NOMO-1 treated with DMSO at 0.1 percent for 48 hours (cell line): ENCODE results near the gene CCL22.
"Not testable (repeated sequence)": the region's sequence is repeated elsewhere in the genome, so short reads cannot be mapped to it uniquely, and the experiment has no call there.

Experiments used
- DNase-seq: peaks from one replicate; lab custom pipeline; 2025; ENCODE audit not compliant: unreplicated experiment; lab: John Stamatoyannopoulos, UW

Gene CCL22

DNA sequence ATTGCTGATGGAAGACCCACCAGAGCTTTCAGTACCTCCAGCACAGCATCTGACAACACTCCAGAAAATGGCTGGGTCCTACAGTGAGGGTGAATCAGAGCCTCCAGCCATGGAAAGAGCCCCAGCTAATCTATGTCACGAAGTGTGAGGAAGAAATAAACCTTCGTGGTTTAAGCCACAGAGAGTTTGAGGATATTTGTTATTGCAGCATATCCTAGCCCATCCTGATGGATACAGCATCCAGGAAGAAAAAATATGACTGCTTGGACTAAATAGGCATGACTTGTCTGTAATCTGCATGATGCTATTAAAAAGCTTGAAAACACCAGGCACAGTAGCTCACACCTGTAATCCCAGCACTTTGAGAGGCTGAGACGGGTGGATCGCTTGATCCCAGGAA is 32.7 kb downstream of the CCL22 start:
- DNase-seq, result no peak

DNA sequence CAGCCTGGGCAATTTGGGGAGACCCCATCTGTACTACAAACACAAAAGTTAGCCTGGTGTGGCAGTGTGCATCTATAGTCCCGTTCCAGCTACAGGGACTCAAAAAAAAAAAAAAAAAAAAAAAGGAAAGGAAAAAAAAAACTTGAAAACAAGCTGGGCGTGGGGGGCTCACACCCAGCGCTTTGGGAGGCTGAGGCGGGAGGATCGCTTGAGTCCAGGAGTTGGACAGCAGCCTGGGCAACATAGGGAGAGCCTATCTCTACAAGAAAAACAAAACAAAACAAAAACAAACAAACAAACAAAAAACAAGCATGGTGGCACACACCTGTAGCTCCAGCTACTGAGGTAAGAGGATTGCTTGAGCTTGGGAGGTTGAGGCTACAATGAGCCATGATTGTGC is 33.1 kb downstream of the CCL22 start:
- DNase-seq, result no peak

DNA sequence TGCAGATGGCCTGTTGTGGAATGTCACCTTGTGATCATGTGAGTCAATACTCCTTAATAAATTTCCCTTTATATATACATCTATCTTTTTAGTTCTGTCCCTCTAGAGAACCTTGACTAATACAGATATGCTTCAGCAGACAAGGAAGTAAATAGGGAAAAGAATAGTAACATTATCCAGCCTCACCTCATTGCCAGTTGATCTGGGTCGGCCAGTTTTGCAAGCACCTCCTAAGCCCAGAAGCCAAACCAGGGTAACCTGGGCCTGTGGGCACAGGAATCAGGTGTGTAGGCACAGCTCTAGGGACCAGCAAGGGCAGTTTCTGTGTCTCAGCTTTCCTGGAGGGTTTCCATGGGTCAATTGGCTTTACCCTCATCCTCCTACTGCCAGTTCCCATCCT is 34.1 kb downstream of the CCL22 start:
- DNase-seq, result no peak

GRCh38 chr16:57394444-57394843 is 35.9 kb downstream of the CCL22 start:
- no peak for DNase-seq

- DNase-seq, result no peak
Observed at GRCh38 chr16:57395026-57395425, 36.4 kb downstream of the CCL22 start.

GRCh38 chr16:57396786-57397185 is 38.2 kb downstream of the CCL22 start:
- no peak for DNase-seq

- DNase-seq, result not testable (repeated sequence)
Observed at GRCh38 chr16:57397493-57397892, 38.9 kb downstream of the CCL22 start.

- no peak for DNase-seq
Observed at GRCh38 chr16:57401943-57402640, 43.5 kb downstream of the CCL22 start.

- no peak for DNase-seq
Observed at GRCh38 chr16:57403965-57404817, 45.6 kb downstream of the CCL22 start, which contains the start of gene CCL17. CCL17 (plus strand) TSS chr16:57404767; CDS start chr16:57413933, 9,166 bp downstream.

GRCh38 chr16:57405097-57405496 is 46.5 kb downstream of the CCL22 start:
- no peak for DNase-seq

DNA sequence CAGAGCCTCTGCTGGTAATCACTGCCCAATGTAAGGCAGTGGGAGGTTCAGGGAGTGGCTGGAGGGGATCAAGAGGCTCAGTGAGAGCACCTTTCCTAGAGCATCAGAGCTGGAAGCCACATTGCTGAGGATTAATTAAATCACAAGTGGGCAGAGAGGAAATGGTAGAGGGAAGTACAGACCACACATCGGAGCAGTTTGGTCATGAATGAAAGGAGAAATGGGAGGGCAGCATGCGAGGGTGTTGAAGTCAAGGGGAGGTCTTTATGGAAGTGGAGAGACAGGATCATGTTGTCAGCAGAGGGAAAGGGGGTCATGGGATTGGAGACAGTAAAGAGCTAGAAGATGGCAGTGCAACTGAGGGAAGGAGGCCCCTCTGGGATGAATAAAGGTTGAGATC is 48.3 kb downstream of the CCL22 start:
- peak; percentile 65 for DNase-seq

- no peak for DNase-seq
Observed at GRCh38 chr16:57407521-57408353, 49.2 kb downstream of the CCL22 start.

DNA sequence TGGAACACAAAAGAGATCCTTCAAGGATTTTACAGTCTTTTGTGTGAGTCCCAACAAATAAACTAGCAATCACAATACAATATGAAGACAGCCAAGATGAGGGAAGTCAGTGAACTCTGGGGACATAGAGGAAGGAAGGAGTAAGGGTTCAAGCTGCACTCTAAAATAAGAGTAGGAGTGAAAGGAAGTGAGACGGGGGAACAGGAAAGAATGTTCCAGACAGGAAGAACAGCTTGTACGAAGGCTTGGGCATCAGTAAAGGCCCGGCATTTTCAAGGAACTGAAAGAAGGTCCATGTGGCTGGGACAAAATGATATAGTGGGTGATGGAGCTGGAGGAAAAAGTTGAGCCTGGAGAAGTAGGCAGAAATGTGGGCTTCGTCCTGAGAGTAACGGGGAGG is 50.5 kb downstream of the CCL22 start:
- no peak for DNase-seq

DNA sequence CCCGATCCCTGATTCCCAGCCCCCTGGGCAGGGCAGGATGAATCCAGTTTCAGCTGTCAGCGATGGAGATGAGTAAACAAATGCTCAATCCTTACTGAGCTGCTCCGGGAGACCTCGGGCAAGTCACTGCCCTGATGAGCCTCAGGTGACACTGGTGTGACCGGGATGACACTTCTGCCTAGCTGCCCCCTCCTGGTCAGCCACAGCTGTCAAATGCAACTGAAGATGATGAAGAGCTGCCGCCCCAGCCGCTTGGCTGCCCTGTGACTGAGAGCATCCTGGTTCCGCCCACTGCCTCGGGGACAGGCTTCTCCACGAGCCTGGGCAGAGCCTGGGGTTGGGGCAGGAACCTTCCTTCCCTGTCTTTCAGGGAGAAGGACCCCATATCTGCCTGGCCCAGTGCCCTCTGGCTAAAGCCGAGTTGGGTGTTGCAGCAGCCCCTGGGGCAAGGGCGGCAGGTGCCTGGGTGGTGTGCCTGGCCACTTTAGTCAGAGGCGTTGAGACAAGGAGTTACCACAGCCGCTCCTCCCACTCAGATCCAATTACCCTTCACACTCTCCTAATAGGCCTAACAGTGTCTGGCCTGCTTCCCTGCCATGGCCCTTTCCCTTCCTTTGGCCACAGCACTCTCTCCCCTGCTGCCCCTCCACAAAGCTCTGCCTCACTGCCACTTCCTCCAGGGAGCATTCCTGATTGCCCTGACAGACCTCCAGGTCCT is 51.4 kb downstream of the CCL22 start:
- DNase-seq, result no peak

DNA sequence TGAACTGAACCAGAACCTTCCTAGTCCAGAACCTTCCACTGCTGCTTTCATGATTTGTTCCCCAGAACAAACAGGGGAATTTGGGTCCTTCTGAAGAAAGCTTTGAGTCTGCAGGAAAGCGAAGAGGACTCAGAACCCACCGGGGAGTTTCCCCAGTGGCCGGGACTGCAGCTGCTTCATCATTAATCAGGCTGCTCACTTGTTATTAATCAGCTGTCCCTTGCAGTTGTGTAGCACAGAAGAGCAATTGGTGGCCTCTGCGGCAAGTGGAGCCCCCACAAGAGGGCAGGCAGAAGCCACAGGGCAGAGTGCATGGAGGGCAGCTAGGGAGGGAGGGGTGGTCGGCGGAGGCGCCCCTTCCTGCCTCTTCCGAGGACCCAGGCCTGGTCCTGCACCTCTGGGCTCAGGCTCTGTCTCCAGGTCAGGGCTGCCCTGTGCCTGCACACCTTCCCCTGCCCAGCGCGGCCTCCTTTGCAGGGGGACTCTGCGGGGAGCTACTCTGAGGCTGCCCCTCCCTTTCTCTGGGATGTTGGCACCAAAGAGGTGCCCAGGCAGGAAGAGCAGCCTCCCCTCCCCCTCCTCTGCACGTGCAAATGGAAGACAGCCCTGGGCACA is 52.9 kb downstream of the CCL22 start:
- DNase-seq, result no peak

DNA sequence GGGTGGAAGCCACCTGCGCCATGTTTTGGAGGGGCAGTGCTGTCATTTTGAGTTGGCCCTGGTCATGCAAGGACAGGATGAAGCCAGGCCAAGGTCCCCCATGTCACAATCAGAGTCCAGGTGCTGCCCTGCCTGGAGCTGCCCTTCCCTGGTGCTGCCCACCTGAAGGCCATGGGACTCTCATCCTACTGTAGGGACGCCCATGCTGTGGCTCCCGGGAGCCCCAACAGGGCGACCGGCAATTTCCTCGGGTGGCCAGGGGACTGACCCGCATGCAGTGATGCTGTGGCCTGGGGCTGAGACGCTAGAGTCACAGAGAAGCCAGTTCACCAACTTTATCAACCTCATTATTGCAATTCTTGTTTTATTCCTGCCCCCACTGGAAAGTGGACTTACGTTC is 54.0 kb downstream of the CCL22 start:
- no peak for DNase-seq

GRCh38 chr16:57413301-57413730 is 54.7 kb downstream of the CCL22 start:
- no peak for DNase-seq

- no peak for DNase-seq
Observed at GRCh38 chr16:57413733-57414132, 55.1 kb downstream of the CCL22 start.
